PC-3 (cell line): ENCODE measurements around the gene TCHHL1. TPM values are rescaled to one million over a fixed set of nuclear protein-coding genes. Genes with fewer than 3 reads are reported as not detected.
A peak's percentile ranks its signal among the peaks of the same experiment; 100 is the strongest.

Experiments
- ATAC-seq: fragments of 200-7000 bp; cut with Tn5 transposase; 2 replicates; pipeline ENCODE4 v1.9.1; 2020; ENCODE audit warnings: mild to moderate bottlenecking, moderate library complexity
- BruUV-seq: library from RNA; stranded (reverse); fragments of 400-500 nt; replicated peaks from 2 replicates; lab custom pipeline; 2021; lab: Mats Ljungman, UMichigan
- CTCF ChIA-PET: fragments of 300-600 bp; sonication (Branson Sonifier 250); formaldehyde crosslinking; loops from one replicate; lab custom pipeline; 2022; ENCODE audit warnings: antibody characterized with exemption; lab: Charles Lee
- POLR2A ChIA-PET: fragments of 300-600 bp; sonication (Branson Sonifier 250); formaldehyde crosslinking; loops from one replicate; lab custom pipeline; 2022; ENCODE audit warnings: antibody characterized with exemption; ENCODE audit not compliant: unreplicated experiment; lab: Charles Lee
- DNase-seq: peaks from one replicate; pipeline ENCODE4 v3.0.0-alpha.2; 2015
- H2AFZ ChIP-seq: fragments of 300-600 bp; sonication (generic); 2 replicates; pipeline ENCODE4 v1.6.0; 2016; ENCODE audit warnings: antibody characterized with exemption, low read length
- H3F3A ChIP-seq: fragments of 300-600 bp; sonication (generic); one replicate; pipeline ENCODE4 v1.6.0; 2017; ENCODE audit warnings: antibody characterized with exemption, low read length, control low read depth, mild to moderate bottlenecking; ENCODE audit not compliant: unreplicated experiment
- H3K27ac ChIP-seq: fragments of 300-600 bp; sonication (generic); 2 replicates; pipeline ENCODE4 v1.5.1; 2016; ENCODE audit warnings: mild to moderate bottlenecking, low read length
- H3K27me3 ChIP-seq: fragments of 300-600 bp; sonication (generic); 2 replicates; pipeline ENCODE4 v1.6.1; 2016; ENCODE audit warnings: low read length, mixed read lengths
- H3K36me3 ChIP-seq: fragments of 300-600 bp; sonication (generic); 2 replicates; pipeline ENCODE4 v1.6.1; 2016; ENCODE audit warnings: low read depth, mixed run types, low read length, mixed read lengths
- H3K4me1 ChIP-seq: fragments of 300-600 bp; sonication (generic); 2 replicates; pipeline ENCODE4 v1.5.1; 2016; ENCODE audit warnings: low read length; ENCODE audit not compliant: insufficient read depth
- H3K4me2 ChIP-seq: fragments of 300-600 bp; sonication (generic); 2 replicates; pipeline ENCODE4 v1.6.0; 2016; ENCODE audit warnings: low read length
- H3K4me3 ChIP-seq: fragments of 300-600 bp; sonication (generic); 2 replicates; pipeline ENCODE4 v1.5.1; 2016; ENCODE audit warnings: mild to moderate bottlenecking, low read length, mixed read lengths
- H3K79me2 ChIP-seq: fragments of 300-600 bp; sonication (generic); 2 replicates; pipeline ENCODE4 v1.6.1; 2017; ENCODE audit warnings: low read length, mixed read lengths
- H3K9ac ChIP-seq: fragments of 300-600 bp; sonication (generic); 2 replicates; pipeline ENCODE4 v1.6.0; 2016; ENCODE audit warnings: mild to moderate bottlenecking, low read length
- H3K9me2 ChIP-seq: fragments of 300-600 bp; sonication (generic); replicated peaks from 2 replicates; pipeline ENCODE4 v1.6.1; 2016; ENCODE audit warnings: mixed run types, low read length, mixed read lengths
- H3K9me3 ChIP-seq: fragments of 300-600 bp; sonication (generic); 2 replicates; pipeline ENCODE4 v1.6.1; 2016; ENCODE audit warnings: low read length, mixed read lengths
- H4K20me1 ChIP-seq: fragments of 300-600 bp; sonication (generic); 2 replicates; pipeline ENCODE4 v1.6.1; 2016; ENCODE audit warnings: low read length, mixed read lengths
- CTCF ChIP-seq: fragments of 300-600 bp; sonication (generic); conservative IDR thresholded peaks from 2 replicates; pipeline ENCODE4 v1.5.1; 2017; ENCODE audit warnings: antibody characterized with exemption, low read depth, mild to moderate bottlenecking, low read length
- EZH2 ChIP-seq: fragments of 300-600 bp; sonication (generic); IDR thresholded peaks from one replicate; pipeline ENCODE4 v1.6.1; 2017; ENCODE audit warnings: antibody characterized with exemption, mild to moderate bottlenecking, low read length; ENCODE audit not compliant: unreplicated experiment
- EZH2phosphoT487 ChIP-seq: fragments of 300-600 bp; sonication (generic); IDR thresholded peaks from 2 replicates; pipeline ENCODE4 v1.6.1; 2018; ENCODE audit warnings: mild to moderate bottlenecking, antibody characterized with exemption, low read length, borderline replicate concordance
- intact Hi-C: fragments of 100-400 bp; cut with micrococcal nuclease; formaldehyde crosslinking; loops from 2 replicates; pipeline ENCODE4 v1.9.0; 2023
- total RNA-seq: library from RNA; depleted of rRNA; stranded (reverse); fragments of >200 nt; gene quantifications from 2 replicates; pipeline ENCODE4 v1.2.3, GENCODE V29; 2014

TCHHL1 gene
- total RNA-seq, 1 experiment from 2014 or later = not detected

- peaks cover 42% of the 10 kb centered on the region for H3K4me1 ChIP-seq
- no peaks in the 10 kb centered on the region for H3K9me2 ChIP-seq
- no peaks in the 10 kb centered on the region for H3K36me3 ChIP-seq
- H3K4me2 ChIP-seq = peak overlapping the region; percentile 95
- H3K4me3 ChIP-seq = peak overlapping the region; percentile 71
- peak overlapping the region; percentile 91 for H2AFZ ChIP-seq
- intact Hi-C loops = loop anchor here (2.0 kb wide), 1 partner anchor 55 kb away; no protein-coding TSS in a partner anchor
- H3K27me3 ChIP-seq = peaks cover 98% of the 10 kb centered on the region
- no peaks in the 10 kb centered on the region for H4K20me1 ChIP-seq
- no peaks in the 10 kb centered on the region for H3K79me2 ChIP-seq
- H3K27ac ChIP-seq = no peak overlapping the region
- H3F3A ChIP-seq = no peaks in the 10 kb centered on the region
- ATAC-seq (no peak), DNase-seq (no peak)
- BruUV-seq = no TSS peak
- H3K9me3 ChIP-seq = no peaks in the 10 kb centered on the region
- ChIA-PET CTCF (interaction anchor here (0.6 kb wide), 1 partner anchor 33 kb away, joined by 3 read pairs; no protein-coding TSS in a partner anchor), POLR2A (no interaction called here)
- TF ChIP-seq CTCF (no peak), EZH2phosphoT487 (no peak), EZH2 (no peak)
- H3K9ac ChIP-seq = no peak overlapping the region
These were observed 19.4 kb upstream of the TCHHL1 start for GRCh38 chr1:152107984-152108881.

GRCh38 chr1:152107031-152107983, 18.4 kb upstream of the TCHHL1 start:
- Histone ChIP-seq H3K9me3 (no peaks in the 10 kb centered on the region), H3K4me3 (no peak overlapping the region), H3K9ac (no peak overlapping the region), H3K27ac (no peak overlapping the region), H3K4me2 (no peak overlapping the region), H3K27me3 (peaks cover 98% of the 10 kb centered on the region), H3K4me1 (peaks cover 37% of the 10 kb centered on the region), H3F3A (no peaks in the 10 kb centered on the region), H4K20me1 (no peaks in the 10 kb centered on the region), H3K9me2 (no peaks in the 10 kb centered on the region), H3K36me3 (no peaks in the 10 kb centered on the region), H2AFZ (no peak overlapping the region), H3K79me2 (no peaks in the 10 kb centered on the region)
- CTCF ChIA-PET = no interaction called here
- TF ChIP-seq EZH2 = no peak
- TF ChIP-seq CTCF = no peak
- TF ChIP-seq EZH2phosphoT487 = no peak
- no TSS peak for BruUV-seq
- POLR2A ChIA-PET = no interaction called here
- DNase-seq (no peak), ATAC-seq (no peak)
- intact Hi-C loops = no loop called here
